IPS-20b (cell line): ENCODE results near the gene KCNH5.

Experiments
- H3K27ac ChIP-seq: one replicate; pipeline ENCODE4 v1.5.1; 2013; ENCODE audit warnings: low read length
- H3K27me3 ChIP-seq: 2 replicates; pipeline ENCODE4 v1.6.1; 2013; ENCODE audit warnings: mild to moderate bottlenecking, low read length, inconsistent platforms; ENCODE audit not compliant: insufficient read depth
- H3K36me3 ChIP-seq: 2 replicates; pipeline ENCODE4 v1.6.1; 2013; ENCODE audit warnings: low read depth, mild to moderate bottlenecking, inconsistent platforms, low read length, moderate library complexity; ENCODE audit not compliant: insufficient read depth
- H3K4me1 ChIP-seq: 2 replicates; pipeline ENCODE4 v1.6.1; 2013; ENCODE audit warnings: mild to moderate bottlenecking, control low read depth, inconsistent platforms, low read length, moderate library complexity; ENCODE audit not compliant: insufficient read depth
- H3K4me3 ChIP-seq: 2 replicates; pipeline ENCODE4 v1.5.1; 2013; ENCODE audit warnings: mild to moderate bottlenecking, low read length, inconsistent platforms
- H3K9ac ChIP-seq: 2 replicates; pipeline ENCODE4 v1.6.1; 2013; ENCODE audit warnings: low read depth, mild to moderate bottlenecking, inconsistent platforms, low read length, moderate library complexity
- H3K9me3 ChIP-seq: 2 replicates; pipeline ENCODE4 v1.6.1; 2013; ENCODE audit warnings: mild to moderate bottlenecking, low read depth, low read length, inconsistent platforms; ENCODE audit not compliant: insufficient read depth

The KCNH5 gene, protein sequence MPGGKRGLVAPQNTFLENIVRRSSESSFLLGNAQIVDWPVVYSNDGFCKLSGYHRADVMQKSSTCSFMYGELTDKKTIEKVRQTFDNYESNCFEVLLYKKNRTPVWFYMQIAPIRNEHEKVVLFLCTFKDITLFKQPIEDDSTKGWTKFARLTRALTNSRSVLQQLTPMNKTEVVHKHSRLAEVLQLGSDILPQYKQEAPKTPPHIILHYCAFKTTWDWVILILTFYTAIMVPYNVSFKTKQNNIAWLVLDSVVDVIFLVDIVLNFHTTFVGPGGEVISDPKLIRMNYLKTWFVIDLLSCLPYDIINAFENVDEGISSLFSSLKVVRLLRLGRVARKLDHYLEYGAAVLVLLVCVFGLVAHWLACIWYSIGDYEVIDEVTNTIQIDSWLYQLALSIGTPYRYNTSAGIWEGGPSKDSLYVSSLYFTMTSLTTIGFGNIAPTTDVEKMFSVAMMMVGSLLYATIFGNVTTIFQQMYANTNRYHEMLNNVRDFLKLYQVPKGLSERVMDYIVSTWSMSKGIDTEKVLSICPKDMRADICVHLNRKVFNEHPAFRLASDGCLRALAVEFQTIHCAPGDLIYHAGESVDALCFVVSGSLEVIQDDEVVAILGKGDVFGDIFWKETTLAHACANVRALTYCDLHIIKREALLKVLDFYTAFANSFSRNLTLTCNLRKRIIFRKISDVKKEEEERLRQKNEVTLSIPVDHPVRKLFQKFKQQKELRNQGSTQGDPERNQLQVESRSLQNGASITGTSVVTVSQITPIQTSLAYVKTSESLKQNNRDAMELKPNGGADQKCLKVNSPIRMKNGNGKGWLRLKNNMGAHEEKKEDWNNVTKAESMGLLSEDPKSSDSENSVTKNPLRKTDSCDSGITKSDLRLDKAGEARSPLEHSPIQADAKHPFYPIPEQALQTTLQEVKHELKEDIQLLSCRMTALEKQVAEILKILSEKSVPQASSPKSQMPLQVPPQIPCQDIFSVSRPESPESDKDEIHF

GRCh38 chr14:63045234-63045611, at the start of gene KCNH5:
KCNH5 (minus strand) TSS chr14:63045458; CDS start chr14:63045186, 272 bp downstream.
- Histone ChIP-seq H3K27me3 (peaks cover 67% of the 10 kb centered on the region), H3K4me3 (peak within 1 kb of the TSS; percentile 74), H3K9me3 (no peaks in the 10 kb centered on the region), H3K4me1 (peaks cover 9% of the 10 kb centered on the region; the same call in 1 of the 2 replicates), H3K27ac (no peak within 1 kb of the TSS), H3K9ac (peak within 1 kb of the TSS; percentile 34; the same call in 1 of the 2 replicates), H3K36me3 (no peaks in the 10 kb centered on the region)

DNA sequence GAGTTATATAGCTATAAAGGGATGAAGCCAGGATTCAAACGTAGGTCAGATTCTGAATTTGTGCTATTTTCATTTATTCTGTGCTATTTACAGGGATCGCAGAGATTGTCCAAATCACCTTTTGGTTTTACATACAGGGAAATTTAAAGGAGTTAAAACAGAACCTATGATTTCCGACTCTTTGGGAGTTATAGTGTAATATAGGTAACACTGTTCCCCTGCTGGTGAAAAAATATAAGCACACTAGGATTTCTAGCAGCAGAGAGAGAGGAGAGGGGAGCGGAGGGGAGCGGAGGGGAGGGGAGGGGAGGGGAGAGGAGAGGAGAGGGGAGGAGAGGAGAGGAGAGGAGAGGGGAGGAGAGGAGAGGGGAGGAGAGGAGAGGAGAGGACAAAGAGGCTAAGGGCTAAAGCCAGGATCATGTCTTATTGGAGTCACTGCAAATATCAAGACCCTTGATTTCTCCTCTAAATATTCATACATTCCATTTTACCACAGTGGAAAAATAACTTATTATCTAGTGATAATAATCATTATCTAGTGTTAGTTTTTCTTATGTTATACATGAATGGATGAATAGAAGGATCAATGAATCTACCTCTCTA, 46.2 kb upstream of the KCNH5 start:
- Histone ChIP-seq H3K27ac (no peak overlapping the region), H3K36me3 (no peaks in the 10 kb centered on the region), H3K27me3 (no peaks in the 10 kb centered on the region), H3K9me3 (no peaks in the 10 kb centered on the region), H3K4me3 (no peak overlapping the region), H3K4me1 (no peaks in the 10 kb centered on the region), H3K9ac (no peak overlapping the region)

DNA sequence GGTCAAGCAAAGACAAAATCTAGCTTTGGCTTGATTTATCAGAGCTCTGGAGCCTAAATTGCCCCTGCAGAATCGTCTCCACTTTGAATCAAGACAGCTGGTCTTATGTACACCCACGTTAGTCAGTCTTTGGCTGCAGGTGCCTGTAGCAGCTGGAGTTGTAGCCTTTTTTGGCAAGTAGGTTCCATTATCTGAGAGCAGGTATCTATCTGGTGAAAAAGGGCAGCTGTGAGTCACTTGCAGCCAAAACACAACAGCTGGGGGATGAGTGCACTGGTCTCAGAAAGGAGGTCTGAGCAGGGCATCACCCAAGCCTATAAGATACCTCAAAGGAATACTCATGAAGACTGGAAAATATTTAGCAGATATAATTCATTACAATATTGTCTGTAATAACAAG, 43.6 kb upstream of the KCNH5 start:
- Histone ChIP-seq H3K4me1 (no peaks in the 10 kb centered on the region), H3K36me3 (no peaks in the 10 kb centered on the region), H3K27ac (no peak overlapping the region), H3K4me3 (no peak overlapping the region), H3K9ac (no peak overlapping the region), H3K9me3 (peaks cover 3% of the 10 kb centered on the region; the same call in 1 of the 2 replicates), H3K27me3 (no peaks in the 10 kb centered on the region)

DNA sequence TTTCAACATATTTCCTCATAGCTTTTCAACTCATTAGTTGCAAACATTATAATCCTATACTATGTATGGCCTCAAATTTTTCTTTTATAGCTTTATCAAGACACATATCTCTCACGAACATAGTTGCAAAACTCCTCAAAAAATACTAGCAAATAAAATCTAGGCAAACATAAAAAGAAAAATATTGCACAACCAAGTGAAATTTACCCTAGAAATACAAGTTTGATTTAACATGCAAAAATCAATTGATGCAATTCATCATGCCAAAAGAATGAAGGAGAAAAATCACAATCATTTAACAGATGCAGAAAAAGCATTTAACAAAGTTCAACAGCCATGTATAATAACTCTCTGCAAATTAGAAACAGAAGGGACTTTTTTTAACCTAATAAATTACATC, 33.3 kb upstream of the KCNH5 start:
- Histone ChIP-seq H3K4me1 (no peaks in the 10 kb centered on the region), H3K36me3 (no peaks in the 10 kb centered on the region), H3K9me3 (peaks cover under 1% of the 10 kb centered on the region; the same call in 1 of the 2 replicates), H3K27me3 (no peaks in the 10 kb centered on the region), H3K9ac (no peak overlapping the region), H3K27ac (no peak overlapping the region), H3K4me3 (no peak overlapping the region)

GRCh38 chr14:63076488-63076887, 31.2 kb upstream of the KCNH5 start:
- H3K36me3 ChIP-seq: no peaks in the 10 kb centered on the region
- H3K27me3 ChIP-seq: no peaks in the 10 kb centered on the region
- H3K9ac ChIP-seq: no peak overlapping the region
- no peaks in the 10 kb centered on the region for H3K9me3 ChIP-seq
- no peaks in the 10 kb centered on the region for H3K4me1 ChIP-seq
- no peak overlapping the region for H3K4me3 ChIP-seq
- no peak overlapping the region for H3K27ac ChIP-seq

GRCh38 chr14:63055631-63056030, 10.4 kb upstream of the KCNH5 start:
- H3K4me1 ChIP-seq: no peaks in the 10 kb centered on the region
- H3K9me3 ChIP-seq: peaks cover 9% of the 10 kb centered on the region; the same call in 1 of the 2 replicates
- no peak overlapping the region for H3K4me3 ChIP-seq
- no peak overlapping the region for H3K9ac ChIP-seq
- no peak overlapping the region for H3K27ac ChIP-seq
- no peaks in the 10 kb centered on the region for H3K36me3 ChIP-seq
- H3K27me3 ChIP-seq: no peaks in the 10 kb centered on the region

GRCh38 chr14:63051992-63052391, 6.7 kb upstream of the KCNH5 start:
- H3K9ac ChIP-seq: no peak overlapping the region
- H3K36me3 ChIP-seq: no peaks in the 10 kb centered on the region
- no peak overlapping the region for H3K27ac ChIP-seq
- H3K27me3 ChIP-seq: peaks cover 31% of the 10 kb centered on the region
- no peak overlapping the region for H3K4me3 ChIP-seq
- H3K4me1 ChIP-seq: peaks cover 6% of the 10 kb centered on the region; the same call in 1 of the 2 replicates
- no peaks in the 10 kb centered on the region for H3K9me3 ChIP-seq

- Histone ChIP-seq H3K4me1 (peaks cover 6% of the 10 kb centered on the region; the same call in 1 of the 2 replicates), H3K4me3 (no peak overlapping the region), H3K36me3 (no peaks in the 10 kb centered on the region), H3K27me3 (peaks cover 38% of the 10 kb centered on the region), H3K9me3 (no peaks in the 10 kb centered on the region), H3K27ac (no peak overlapping the region), H3K9ac (no peak overlapping the region)
Observed at GRCh38 chr14:63051301-63051700, 6.0 kb upstream of the KCNH5 start.

DNA sequence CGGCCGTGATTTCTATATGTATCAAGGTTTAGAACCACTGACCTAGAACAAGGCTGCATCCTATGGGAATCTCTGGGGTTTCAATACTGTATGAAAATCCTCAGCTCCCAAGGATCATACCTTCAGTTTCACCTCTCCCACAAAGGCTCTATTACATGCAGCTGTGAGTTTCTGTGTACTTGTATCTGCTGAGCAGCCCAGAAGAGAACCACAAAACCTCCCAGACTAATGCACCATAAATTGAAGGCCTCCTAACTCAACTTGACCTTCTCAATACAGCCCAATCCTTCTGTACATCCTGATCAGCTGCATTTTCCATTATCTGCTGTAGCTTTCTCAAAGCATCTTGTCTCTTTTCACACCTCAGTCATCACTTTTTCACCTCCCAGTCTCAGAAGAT, 5.4 kb upstream of the KCNH5 start:
- H3K27ac ChIP-seq: no peak overlapping the region
- H3K36me3 ChIP-seq: no peaks in the 10 kb centered on the region

GRCh38 chr14:63046339-63047268, 1.3 kb upstream of the KCNH5 start:
- Histone ChIP-seq H3K9me3 (no peaks in the 10 kb centered on the region), H3K4me3 (peak overlapping the region; percentile 74), H3K27ac (no peak overlapping the region), H3K4me1 (peaks cover 9% of the 10 kb centered on the region; the same call in 1 of the 2 replicates), H3K36me3 (no peaks in the 10 kb centered on the region), H3K27me3 (peaks cover 67% of the 10 kb centered on the region), H3K9ac (0 out of 2 replicates have a peak overlapping the region, but pooled peaks have one; percentile 29)

More for the DNA sequence above, 5.4 kb upstream of the KCNH5 start:
- H3K4me3 ChIP-seq: no peak overlapping the region
- no peak overlapping the region for H3K9ac ChIP-seq
- peaks cover 44% of the 10 kb centered on the region for H3K27me3 ChIP-seq
- no peaks in the 10 kb centered on the region for H3K9me3 ChIP-seq
- peaks cover 6% of the 10 kb centered on the region; the same call in 1 of the 2 replicates for H3K4me1 ChIP-seq
